OCI-M2 (cell line): ENCODE results near the gene CYTH4.
"Not testable (repeated sequence)": the region's sequence is repeated elsewhere in the genome, so short reads cannot be mapped to it uniquely, and the experiment has no call there.

Source experiments
- DNase-seq: peaks from one replicate; lab custom pipeline; 2025; ENCODE audit not compliant: unreplicated experiment; lab: John Stamatoyannopoulos, UW

Gene CYTH4, protein sequence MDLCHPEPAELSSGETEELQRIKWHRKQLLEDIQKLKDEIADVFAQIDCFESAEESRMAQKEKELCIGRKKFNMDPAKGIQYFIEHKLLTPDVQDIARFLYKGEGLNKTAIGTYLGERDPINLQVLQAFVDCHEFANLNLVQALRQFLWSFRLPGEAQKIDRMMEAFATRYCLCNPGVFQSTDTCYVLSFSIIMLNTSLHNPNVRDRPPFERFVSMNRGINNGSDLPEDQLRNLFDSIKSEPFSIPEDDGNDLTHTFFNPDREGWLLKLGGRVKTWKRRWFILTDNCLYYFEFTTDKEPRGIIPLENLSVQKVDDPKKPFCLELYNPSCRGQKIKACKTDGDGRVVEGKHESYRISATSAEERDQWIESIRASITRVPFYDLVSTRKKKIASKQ

GRCh38 chr22:37282385-37282677 lies at the start of gene CYTH4:
TSS of gene CYTH4 (plus strand) at chr22:37282508. CDS start at chr22:37282570, 62 bp downstream.
- DNase-seq, result no peak

GRCh38 chr22:37233371-37233750 lies 48.9 kb upstream of the CYTH4 start:
- not testable (repeated sequence) for DNase-seq

DNA sequence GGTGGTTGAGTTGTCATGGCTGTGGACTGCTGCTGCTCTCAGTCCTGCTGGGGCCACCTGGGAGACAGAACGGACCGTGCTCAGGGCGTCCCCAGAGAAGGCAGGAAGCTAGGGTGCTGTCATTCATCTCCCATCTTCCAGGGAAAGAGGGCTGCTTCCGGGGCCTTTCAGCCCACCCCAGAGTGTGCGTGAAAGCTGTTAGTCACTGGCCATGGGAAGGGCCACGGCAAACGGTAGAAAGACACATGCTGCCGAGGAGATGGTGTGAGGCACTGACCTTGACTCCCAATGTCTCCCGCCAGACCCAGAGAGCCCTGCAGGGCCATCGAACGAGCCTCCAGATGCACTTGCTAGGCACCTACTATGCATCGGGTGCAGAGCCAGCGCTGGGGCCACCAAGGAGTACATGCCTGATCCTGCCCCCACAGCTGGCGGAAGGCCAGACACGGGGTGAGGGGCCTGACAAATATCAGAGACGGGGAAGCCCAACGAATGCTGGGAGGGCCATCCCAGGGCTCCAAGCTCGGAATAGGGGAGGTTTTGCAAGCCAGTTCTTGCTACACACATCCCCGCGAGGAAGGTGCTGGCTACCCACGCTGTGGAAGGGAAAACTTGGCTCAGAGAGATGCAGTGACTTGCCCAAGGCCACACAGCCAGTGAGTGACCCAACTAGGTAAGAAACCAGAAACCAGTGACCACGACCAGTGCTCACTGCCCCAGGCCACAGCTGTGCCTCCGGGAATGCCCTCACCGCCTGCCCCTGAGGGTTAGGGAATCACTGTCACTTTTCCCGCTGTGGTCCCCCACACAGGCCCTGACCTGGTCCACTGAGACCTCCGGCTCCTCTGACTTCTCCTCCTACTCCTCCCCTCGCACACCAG lies 48.3 kb upstream of the CYTH4 start:
- no peak for DNase-seq

DNA sequence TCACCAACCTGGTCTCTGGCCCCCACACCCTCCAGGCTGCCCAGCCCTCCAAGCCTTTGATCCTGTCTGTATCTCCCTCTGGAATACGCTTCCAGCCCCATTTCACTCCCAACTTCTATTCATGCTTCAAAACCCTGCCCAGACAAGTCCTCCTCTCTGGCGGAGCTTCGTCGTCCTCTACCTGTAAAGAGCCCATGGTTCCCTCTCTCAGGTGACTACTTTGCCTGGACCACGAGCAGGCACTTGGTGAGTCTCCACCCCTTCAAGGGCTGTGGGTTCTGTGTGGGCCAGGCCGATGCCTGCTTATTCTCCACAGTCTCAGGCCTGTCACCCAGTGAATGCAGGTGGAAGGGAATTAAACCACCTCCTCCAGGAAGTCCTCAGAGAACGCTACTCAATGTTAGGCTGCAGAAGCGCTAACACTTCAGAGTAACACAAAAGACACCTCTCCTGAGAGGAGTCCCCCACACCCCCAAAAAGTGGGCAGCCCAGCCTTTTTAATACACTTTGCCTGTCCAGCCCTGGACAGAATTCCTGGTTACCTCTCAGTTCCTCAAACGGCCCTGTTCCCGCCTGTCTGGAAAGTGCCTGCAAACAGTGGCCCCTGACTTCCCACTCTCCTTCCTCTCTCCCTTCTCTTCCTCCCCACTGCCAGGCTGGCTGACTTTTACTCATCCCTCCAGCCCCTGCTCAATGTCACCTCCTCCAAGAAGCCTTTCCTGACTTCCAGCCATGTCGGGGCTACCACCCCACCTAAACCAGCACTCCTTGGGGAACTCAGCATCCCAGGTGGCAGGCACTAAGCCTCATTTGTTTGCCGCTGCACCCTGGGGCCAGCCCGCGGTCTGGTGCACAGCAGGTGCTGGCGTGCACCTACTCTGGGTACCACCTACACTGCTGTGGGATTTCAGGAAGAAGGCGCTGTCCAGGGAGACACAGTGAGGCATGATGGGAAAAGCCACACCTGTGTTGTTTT lies 47.3 kb upstream of the CYTH4 start:
- DNase-seq, result no peak

DNA sequence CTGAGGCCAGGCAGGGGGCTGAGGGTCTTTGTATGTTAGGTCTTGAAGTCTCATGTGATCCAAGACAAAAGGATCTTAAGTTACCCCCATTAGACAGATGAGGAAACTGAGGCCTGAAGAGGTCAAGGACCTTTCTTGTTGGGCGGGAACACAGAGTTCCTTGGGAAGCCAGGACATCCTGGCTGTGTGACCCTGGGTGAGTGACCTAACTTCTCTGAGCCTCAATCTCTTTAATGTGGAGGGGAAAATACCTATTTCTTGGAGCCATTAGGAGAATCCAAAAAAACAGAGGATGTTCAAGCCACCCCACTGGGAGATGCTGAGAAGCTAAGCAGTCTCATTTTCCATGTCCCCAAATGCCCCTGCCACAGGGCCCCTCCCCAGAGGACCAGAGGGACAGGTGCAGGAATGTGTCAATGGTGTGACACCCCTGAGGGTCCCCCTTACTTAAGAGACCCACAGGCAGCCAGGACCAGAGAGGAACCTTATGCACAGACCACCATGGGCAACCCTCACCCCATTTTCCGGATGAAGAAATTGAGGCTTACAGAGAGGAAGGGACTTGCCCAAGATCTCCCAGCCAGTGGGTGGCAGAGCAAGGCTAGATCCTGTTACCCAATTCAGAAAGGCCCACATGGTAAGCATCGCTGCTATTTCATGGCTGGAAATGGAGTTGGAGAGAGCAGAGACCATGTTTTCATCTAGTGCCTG lies 46.3 kb upstream of the CYTH4 start:
- no peak for DNase-seq

- no peak for DNase-seq
Measured at GRCh38 chr22:37237371-37238268, 44.7 kb upstream of the CYTH4 start.

- no peak for DNase-seq
Measured at GRCh38 chr22:37239336-37240239, 42.7 kb upstream of the CYTH4 start.

DNA sequence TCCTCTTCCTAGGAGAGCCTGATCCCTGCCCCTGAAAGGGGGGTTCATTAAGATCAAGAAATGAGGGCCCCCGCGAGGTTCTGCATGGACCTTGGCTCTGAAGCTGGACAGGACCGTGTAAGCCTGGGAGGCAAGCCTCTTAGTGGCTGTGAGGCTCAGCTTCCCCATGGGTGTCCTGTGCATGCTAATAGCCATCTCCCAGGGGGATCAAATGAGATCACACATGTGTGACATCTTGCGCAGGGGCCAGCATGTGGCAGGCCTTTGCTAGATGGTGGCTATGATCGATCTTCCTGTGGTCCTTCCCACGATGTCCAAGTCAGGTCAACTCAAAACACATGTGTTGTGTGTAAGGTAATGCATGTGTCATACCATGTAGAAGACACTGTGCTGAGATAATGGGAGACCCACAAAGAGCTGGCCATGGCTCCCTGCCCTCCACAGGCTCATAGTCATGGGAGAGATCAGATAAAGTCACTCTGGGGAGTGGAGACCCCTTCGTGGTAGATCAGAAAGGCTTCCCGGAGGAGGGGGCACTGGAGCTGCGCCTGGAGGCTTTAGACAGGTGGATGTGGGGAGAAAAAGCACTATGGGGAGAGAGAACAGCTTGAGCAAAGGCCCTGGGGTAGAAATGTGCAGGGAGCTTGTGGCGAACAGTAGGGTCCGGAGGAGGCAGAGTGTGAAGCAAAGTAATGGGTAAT lies 41.9 kb upstream of the CYTH4 start:
- no peak for DNase-seq

GRCh38 chr22:37240941-37241320 lies 41.4 kb upstream of the CYTH4 start:
- no peak for DNase-seq

- no peak for DNase-seq
Measured at GRCh38 chr22:37241351-37242142, 40.8 kb upstream of the CYTH4 start.

GRCh38 chr22:37242395-37242918 lies 39.9 kb upstream of the CYTH4 start:
- peak; percentile 80 for DNase-seq

DNA sequence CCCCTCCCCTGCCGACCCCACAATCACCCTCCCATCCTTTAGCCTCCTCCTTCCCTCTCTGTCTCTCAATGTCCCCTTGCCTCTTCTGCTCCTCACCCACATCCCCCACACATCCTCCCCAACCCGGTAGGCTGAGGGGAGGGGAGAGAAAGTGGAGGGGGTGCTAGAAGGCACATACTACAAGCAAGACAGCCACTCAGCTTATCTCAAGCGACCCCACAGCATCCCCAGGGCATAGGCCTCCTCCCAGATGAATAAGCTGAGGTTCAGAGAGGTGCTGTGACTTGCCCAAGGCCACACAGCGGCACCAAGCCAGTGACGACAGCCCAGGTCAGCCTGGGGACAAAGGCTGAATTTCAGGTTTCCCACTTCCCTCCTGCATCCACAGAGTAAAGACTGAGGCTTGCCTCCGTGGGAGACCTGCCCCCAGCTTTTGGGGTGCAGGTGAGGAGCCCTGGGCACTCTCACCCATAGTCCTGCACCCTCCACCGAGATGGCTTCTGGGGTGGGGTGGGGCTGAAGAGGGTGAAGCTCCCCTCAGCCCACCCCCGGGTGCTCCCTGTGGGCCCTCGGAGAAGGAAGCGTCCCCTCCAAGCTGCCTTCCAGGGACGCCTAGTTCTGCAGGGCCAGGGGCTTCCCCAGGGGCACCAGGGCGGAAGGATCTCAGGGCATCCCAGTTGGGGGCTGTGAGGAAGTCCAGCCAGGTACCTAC lies 38.8 kb upstream of the CYTH4 start:
- no peak for DNase-seq

- peak; percentile 52 for DNase-seq
Measured at GRCh38 chr22:37244114-37244921, 38.0 kb upstream of the CYTH4 start, which contains the start of gene RAC2. TSS of gene RAC2 (minus strand) at chr22:37244269. CDS start at chr22:37244148, 121 bp downstream.

- DNase-seq, result no peak
Measured at GRCh38 chr22:37244922-37245722, 37.2 kb upstream of the CYTH4 start.
